IMR-90 (cell line): Measurements from ENCODE around the gene SFR1. TPM values are rescaled to one million over a fixed set of nuclear protein-coding genes. Genes with fewer than 3 reads are reported as not detected.

Source experiments
- ATAC-seq: fragments of 200-7000 bp; cut with Tn5 transposase; 2 replicates; pipeline ENCODE4 v1.9.1; 2020; ENCODE audit warnings: low read depth, mild to moderate bottlenecking, moderate library complexity
- BruUV-seq: library from RNA; stranded (reverse); fragments of 400-500 nt; replicated peaks from 2 replicates; lab custom pipeline; 2021; lab: Mats Ljungman, UMichigan
- CTCF ChIA-PET: fragments of 300-600 bp; formaldehyde crosslinking; extraction: SDS; loops from one replicate; lab custom pipeline; 2021; ENCODE audit warnings: antibody characterized with exemption; lab: Yijun Ruan, JAX
- POLR2A ChIA-PET: fragments of 300-600 bp; sonication (Branson Sonifier 250); formaldehyde crosslinking; loops from one replicate; lab custom pipeline; 2022; ENCODE audit warnings: antibody characterized with exemption; ENCODE audit not compliant: unreplicated experiment; lab: Charles Lee
- DNase-seq: peaks from one replicate; pipeline ENCODE4 v3.0.0; 2013
- H2AFZ ChIP-seq: replicated peaks from 2 replicates; pipeline ENCODE3; 2013; ENCODE audit warnings: low read length, mild to moderate bottlenecking; ENCODE audit not compliant: poor library complexity
- H2AK5ac ChIP-seq: 2 replicates; pipeline ENCODE4 v1.6.1; 2013; ENCODE audit warnings: low read depth, low read length, inconsistent platforms
- H2AK9ac ChIP-seq: replicated peaks from 2 replicates; pipeline ENCODE3; 2013; ENCODE audit warnings: mild to moderate bottlenecking, low read depth, low read length, moderate library complexity; ENCODE audit not compliant: poor library complexity
- H2BK120ac ChIP-seq: 2 replicates; pipeline ENCODE4 v1.6.1; 2013; ENCODE audit warnings: low read depth, low read length, inconsistent platforms
- H2BK15ac ChIP-seq: 3 replicates; pipeline ENCODE4 v1.6.1; 2013; ENCODE audit warnings: low read depth, low read length, inconsistent platforms
- H2BK20ac ChIP-seq: 2 replicates; pipeline ENCODE4 v1.6.1; 2013; ENCODE audit warnings: low read depth, mild to moderate bottlenecking, inconsistent platforms, low read length, moderate library complexity
- H2BK5ac ChIP-seq: 2 replicates; pipeline ENCODE4 v1.6.1; 2013; ENCODE audit warnings: mild to moderate bottlenecking, low read depth, low read length, inconsistent platforms; ENCODE audit not compliant: poor library complexity, severe bottlenecking
- H3K14ac ChIP-seq: replicated peaks from 2 replicates; pipeline ENCODE4 v1.6.1; 2013; ENCODE audit warnings: low read depth, low read length, inconsistent platforms
- H3K18ac ChIP-seq: 2 replicates; pipeline ENCODE4 v1.6.1; 2013; ENCODE audit warnings: low read depth, low read length, control low read depth
- H3K23ac ChIP-seq: 2 replicates; pipeline ENCODE4 v1.6.1; 2013; ENCODE audit warnings: low read depth, low read length, inconsistent platforms
- H3K27ac ChIP-seq: 2 replicates; pipeline ENCODE4 v1.5.1; 2013; ENCODE audit warnings: mild to moderate bottlenecking, control low read depth, low read length; ENCODE audit not compliant: insufficient read depth
- H3K27me3 ChIP-seq: 2 replicates; pipeline ENCODE4 v1.6.1; 2013; ENCODE audit warnings: low read length; ENCODE audit not compliant: control insufficient read depth, insufficient read depth
- H3K36me3 ChIP-seq: 2 replicates; pipeline ENCODE4 v1.6.1; 2013; ENCODE audit warnings: low read length, mixed read lengths; ENCODE audit not compliant: control insufficient read depth, insufficient read depth
- H3K4ac ChIP-seq: 2 replicates; pipeline ENCODE4 v1.6.1; 2013; ENCODE audit warnings: low read depth, low read length, inconsistent platforms
- H3K4me1 ChIP-seq: 2 replicates; pipeline ENCODE4 v1.6.1; 2013; ENCODE audit warnings: low read length, mixed read lengths; ENCODE audit not compliant: control insufficient read depth, insufficient read depth
- H3K4me2 ChIP-seq: 2 replicates; pipeline ENCODE4 v1.6.1; 2013; ENCODE audit warnings: low read depth, mild to moderate bottlenecking, control low read depth, low read length, moderate library complexity
- H3K4me3 ChIP-seq: 2 replicates; pipeline ENCODE4 v1.5.1; 2013; ENCODE audit warnings: low read depth, mild to moderate bottlenecking, control low read depth, low read length, moderate library complexity; ENCODE audit not compliant: insufficient read depth
- H3K56ac ChIP-seq: 2 replicates; pipeline ENCODE4 v1.6.1; 2013; ENCODE audit warnings: low read length, inconsistent platforms; ENCODE audit not compliant: insufficient read depth; ENCODE audit errors: extremely low read depth
- H3K79me1 ChIP-seq, 2 experiments: 2 replicates each; pipeline ENCODE4 v1.6.1; 2013; ENCODE audit warnings: low read length in 2 of 2, inconsistent platforms in 1 of 2, low read depth in 1 of 2
- H3K9ac ChIP-seq: 2 replicates; pipeline ENCODE4 v1.6.1; 2013; ENCODE audit warnings: low read depth, low read length, control low read depth
- H3K9me1 ChIP-seq: 2 replicates; pipeline ENCODE4 v1.6.1; 2013; ENCODE audit warnings: low read length, inconsistent platforms; ENCODE audit not compliant: insufficient read depth
- H3K9me3 ChIP-seq: 2 replicates; pipeline ENCODE4 v1.6.1; 2013; ENCODE audit warnings: low read length; ENCODE audit not compliant: control insufficient read depth, insufficient read depth
- H4K20me1 ChIP-seq: 2 replicates; pipeline ENCODE4 v1.6.1; 2013; ENCODE audit warnings: low read length, inconsistent platforms; ENCODE audit not compliant: insufficient read depth
- H4K5ac ChIP-seq: 2 replicates; pipeline ENCODE4 v1.6.1; 2013; ENCODE audit warnings: mild to moderate bottlenecking, low read depth, low read length, control low read depth
- H4K8ac ChIP-seq, 2 experiments: 2 replicates each; pipeline ENCODE4 v1.6.1; 2013; ENCODE audit warnings: low read depth in 2 of 2, low read length in 2 of 2, control low read depth in 1 of 2, inconsistent platforms in 1 of 2
- H4K91ac ChIP-seq: 2 replicates; pipeline ENCODE4 v1.6.1; 2013; ENCODE audit warnings: low read depth, low read length, inconsistent platforms; ENCODE audit not compliant: insufficient read depth
- ELK1 ChIP-seq: fragments of 150-350 bp; IDR thresholded peaks from 2 replicates; pipeline ENCODE4 v1.6.1; 2016; ENCODE audit warnings: low read depth, mild to moderate bottlenecking, low read length, moderate library complexity, borderline replicate concordance
- MXI1 ChIP-seq: IDR thresholded peaks from 2 replicates; pipeline ENCODE4 v1.6.1; 2012; ENCODE audit warnings: low read depth, mild to moderate bottlenecking, low read length, moderate library complexity, borderline replicate concordance
- dilution Hi-C: fragments of 300-500 bp; cut with HindIII; formaldehyde crosslinking; loops from one replicate; pipeline ENCODE4 v1.14.3; 2018; ENCODE audit warnings: low sequenced_read_pairs; ENCODE audit not compliant: unreplicated experiment
- in situ Hi-C: fragments of 300-500 bp; cut with MboI; formaldehyde crosslinking; loops from 3 replicates; pipeline ENCODE4 v1.14.3; 2019; ENCODE audit warnings: low sequenced_read_pairs, inconsistent platforms, mixed read lengths
- intact Hi-C: fragments of 100-400 bp; cut with micrococcal nuclease; formaldehyde crosslinking; loops from 2 replicates; pipeline ENCODE4 v1.10.0; 2022
- polyA plus RNA-seq, 3 experiments: library from polyadenylated mRNA; depleted of rRNA; stranded (reverse); fragments of >200 nt; gene quantifications; 2 replicates each; pipeline ENCODE4 v1.2.3, GENCODE V29; 2012; ENCODE audit warnings: low replicate concordance in 1 of 3
- total RNA-seq: library from RNA; depleted of rRNA; stranded (reverse); fragments of >200 nt; gene quantifications from 2 replicates; pipeline ENCODE4 v1.2.3, GENCODE V29; 2012

Gene SFR1
- total and polyA plus RNA-seq, 2 of the 4 experiments (the other 2 are of a cell fraction), result 1.6 to 2.3 TPM

GRCh38 chr10:104099941-104100340 is 22.0 kb upstream of the SFR1 start:
- in situ Hi-C loops, result no loop called here
- no TSS peak for BruUV-seq

More at GRCh38 chr10:104099941-104100340, 22.0 kb upstream of the SFR1 start:
- ChIA-PET POLR2A (interaction anchor here (0.6 kb wide), 2 partner anchors 8 to 9 kb away, joined by 3 to 9 read pairs; no protein-coding TSS in a partner anchor), CTCF (interaction anchor here (0.6 to 1.0 kb wide), 2 partner anchors 12 to 28 kb away, joined by 3 read pairs; no protein-coding TSS in a partner anchor)
- H2BK15ac ChIP-seq, result no peak overlapping the region
- H2BK20ac ChIP-seq, result no peak overlapping the region
- no peak overlapping the region for H3K23ac ChIP-seq
- no peaks in the 10 kb centered on the region for H3K36me3 ChIP-seq
- no peak overlapping the region for H3K4me2 ChIP-seq
- H2AK5ac ChIP-seq, result no peak overlapping the region
- H4K91ac ChIP-seq, result no peak overlapping the region
- no peaks in the 10 kb centered on the region for H3K27me3 ChIP-seq
- H3K56ac ChIP-seq, result no peak overlapping the region
- peak overlapping the region; percentile 57; the same call in 1 of the 2 replicates for H2BK120ac ChIP-seq
- H3K4me1 ChIP-seq, result peaks cover 2% of the 10 kb centered on the region; the same call in 1 of the 2 replicates
- no peak overlapping the region for H3K27ac ChIP-seq
- H3K14ac ChIP-seq, result no peak overlapping the region
- H4K20me1 ChIP-seq, result no peaks in the 10 kb centered on the region
- H2BK5ac ChIP-seq, result no peak overlapping the region
- no peaks in the 10 kb centered on the region for H3K79me1 ChIP-seq
- no peak overlapping the region for H3K9ac ChIP-seq
- H3K18ac ChIP-seq, result no peak overlapping the region
- H4K8ac ChIP-seq, result peak overlapping the region in 1 of 2 experiments; percentile 36; a peak in 1 of 4 replicates
- intact Hi-C loops, result no loop called here
- dilution Hi-C loops, result no loop called here
- ATAC-seq (no peak), DNase-seq (peak; percentile 23)
- H3K4ac ChIP-seq, result peak overlapping the region; percentile 10; the same call in 1 of the 2 replicates
- no peak for TF ChIP-seq MXI1
- no peak for TF ChIP-seq ELK1
- H3K9me1 ChIP-seq, result peaks cover 3% of the 10 kb centered on the region; the same call in 1 of the 2 replicates
- no peak overlapping the region for H2AFZ ChIP-seq
- no peak overlapping the region for H4K5ac ChIP-seq
- H2AK9ac ChIP-seq, result no peak overlapping the region
- no peak overlapping the region for H3K4me3 ChIP-seq
- no peaks in the 10 kb centered on the region for H3K9me3 ChIP-seq
